Ovary (tissue), 9 donors: ENCODE results near the gene GADD45B. TPM values are rescaled to one million over a fixed set of nuclear protein-coding genes. Genes with fewer than 3 reads are reported as not detected.
A peak's percentile ranks its signal among the peaks of the same experiment; 100 is the strongest.
"Not testable (repeated sequence)": the region's sequence is repeated elsewhere in the genome, so short reads cannot be mapped to it uniquely, and the experiment has no call there.

ENCODE experiments used
- DNase-seq, 5 donors: peaks; one replicate each; pipeline ENCODE4 v3.0.0-alpha.2; 2019 to 2020
- H3K27ac ChIP-seq, 2 donors: fragments of 200-600 bp; one replicate each; pipeline versions ENCODE4 v1.5.1 to v1.8.0; 2019 to 2022
- H3K27me3 ChIP-seq: fragments of 200-600 bp; one replicate; pipeline ENCODE4 v1.8.0; 2022
- H3K36me3 ChIP-seq: fragments of 200-600 bp; sonication (generic); one replicate; pipeline ENCODE4 v1.5.1; 2019
- H3K4me1 ChIP-seq: one replicate; pipeline ENCODE4 v1.8.1; 2013; ENCODE audit warnings: mild to moderate bottlenecking, moderate library complexity; ENCODE audit not compliant: insufficient read depth
- H3K4me3 ChIP-seq: fragments of 200-600 bp; sonication (generic); one replicate; pipeline ENCODE4 v1.5.1; 2017
- H3K9me3 ChIP-seq, 2 donors: fragments of 200-600 bp in 1 of 2; sonication (generic) in 1 of 2; one replicate each; pipeline versions ENCODE4 v1.5.1 to v1.8.1; 2013 to 2019; ENCODE audit warnings: mild to moderate bottlenecking in 1 of 2, moderate library complexity in 1 of 2
- CTCF ChIP-seq, 3 donors: fragments of 450-650 bp in 2 of 3; fragments of 200-600 bp in 1 of 3; IDR thresholded peaks; one replicate each; pipeline versions ENCODE4 v1.5.1 to v1.8.0; 2016 to 2022; ENCODE audit warnings: antibody characterized with exemption in 3 of 3, mild to moderate bottlenecking in 1 of 3
- EP300 ChIP-seq: sonication (generic); formaldehyde crosslinking; IDR thresholded peaks from one replicate; pipeline ENCODE4 v1.6.1; 2017; ENCODE audit warnings: antibody characterized with exemption
- POLR2A ChIP-seq: fragments of 450-650 bp; IDR thresholded peaks from one replicate; pipeline ENCODE4 v1.6.1; 2017; ENCODE audit warnings: antibody characterized with exemption, mild to moderate bottlenecking, moderate library complexity
- WGBS, 3 donors: extraction: QIAGEN DNeasy Blood & Tissue Kit in 1 of 3; methylation state at CpG; one replicate each; pipeline versions ENCODE4 v1.1.5 to v1.1.7; 2013 to 2017; 5-methylcytosine and 5-hydroxymethylcytosine counted together
- intact Hi-C, 4 donors: fragments of 100-400 bp; cut with DNase I; formaldehyde crosslinking; loops; one replicate each; pipeline versions ENCODE4 v1.11.0 to v1.15.1; 2022 to 2023
- polyA plus RNA-seq, 2 donors: library from polyadenylated mRNA; stranded (reverse); fragments of 200-250 nt in 1 of 2; fragments of 350-450 nt in 1 of 2; fragmentation: Illumina TruSeq in 1 of 2; extraction: RNeasy Lipid Tissue Mini Kit (QIAGEN cat#74804) in 1 of 2; gene quantifications; one replicate each; pipeline ENCODE4 v1.2.3, GENCODE V29; 2013 to 2014
- total RNA-seq, 7 donors: library from RNA; depleted of rRNA in 2 of 7; stranded (reverse); fragments of >200 nt in 2 of 7; fragmentation: NEBNext Ultra II Directional in 3 of 7; extraction: Animal tissue kit (Norgen Biotek cat#: 25700) in 3 of 7; gene quantifications; one replicate each; pipeline versions ENCODE4 v1.1.0 to v1.2.4, GENCODE V29; 2016 to 2023
- donor health status: DM: no; HTN: no; CAD: no; lungs with moderate emphysema.
- donor health status: DM: no; HTN: no; CAD: no.
- donor health status: Bipolar disorder and iron deficiency.
- donor health status: DM: yes; HTN: yes; CAD: no.
- donor health status: DM: no; HTN: no; CAD: no.
- donor health status: DM: yes; HTN: yes; CAD: no.

GADD45B gene
- total and polyA plus RNA-seq, 9 donors = 17.8 to 414 (median 73.9) TPM

- no peaks in the 10 kb centered on the region for H3K27me3 ChIP-seq
- intact Hi-C loops = loop anchor here in 2 of 4 donors (5.0 to 10.0 kb wide), 2 partner anchors 52 to 84 kb away; no protein-coding TSS in a partner anchor
- TF ChIP-seq CTCF (IDR thresholded peaks at IDR 0.05) (no peak), POLR2A (no peak), EP300 (no peak)
- no peaks in the 10 kb centered on the region for H3K36me3 ChIP-seq
- 81 to 86% (median 84%) methylated on average over 8 of the region's 8 CpGs for WGBS, 3 donors
- H3K27ac ChIP-seq = no peak overlapping the region
- peaks cover 19% of the 10 kb centered on the region for H3K4me1 ChIP-seq
- H3K9me3 ChIP-seq = no peaks in the 10 kb centered on the region
- H3K4me3 ChIP-seq = no peak overlapping the region
- no peak for DNase-seq
Measured at GRCh38 chr19:2492870-2493269, 16.9 kb downstream of the GADD45B start.

- not testable (repeated sequence) for DNase-seq, H3K4me3 ChIP-seq, H3K36me3 ChIP-seq, H3K27me3 ChIP-seq, H3K9me3 ChIP-seq, H3K27ac ChIP-seq
- intact Hi-C loops = loop anchor here in 2 of 4 donors (5.0 to 10.0 kb wide), 2 partner anchors 51 to 84 kb away; no protein-coding TSS in a partner anchor
- H3K4me1 ChIP-seq = peaks cover 15% of the 10 kb centered on the region
- WGBS, 3 donors = 83 to 86% (median 84%) methylated on average over 14 of the region's 14 CpGs
Measured at GRCh38 chr19:2493448-2493847, 17.5 kb downstream of the GADD45B start.

GRCh38 chr19:2494084-2494446 is 18.1 kb downstream of the GADD45B start:
- TF ChIP-seq POLR2A (no peak), EP300 (no peak), CTCF (IDR thresholded peaks at IDR 0.05) (no peak)
- DNase-seq = no peak
- no peak overlapping the region for H3K27ac ChIP-seq
- no peaks in the 10 kb centered on the region for H3K9me3 ChIP-seq
- H3K27me3 ChIP-seq = no peaks in the 10 kb centered on the region
- peaks cover 11% of the 10 kb centered on the region for H3K4me1 ChIP-seq
- intact Hi-C loops = loop anchor here in 2 of 4 donors (5.0 to 10.0 kb wide), 2 partner anchors 51 to 83 kb away; no protein-coding TSS in a partner anchor
- no peaks in the 10 kb centered on the region for H3K36me3 ChIP-seq
- 17 to 27% (median 20%) methylated on average over 18 to 21 of the region's 21 CpGs for WGBS, 3 donors
- no peak overlapping the region for H3K4me3 ChIP-seq

GRCh38 chr19:2494447-2495129 is 18.7 kb downstream of the GADD45B start:
- Histone ChIP-seq H3K36me3 (no peaks in the 10 kb centered on the region), H3K27me3 (no peaks in the 10 kb centered on the region), H3K27ac (no peak overlapping the region), H3K9me3 (no peaks in the 10 kb centered on the region), H3K4me3 (peak overlapping the region; percentile 51), H3K4me1 (peaks cover 11% of the 10 kb centered on the region)
- WGBS, 3 donors = 1 to 2% (median 1%) methylated on average over 61 to 72 of the region's 72 CpGs
- TF ChIP-seq CTCF (IDR thresholded peaks at IDR 0.05) = no peak
- no peak for TF ChIP-seq EP300
- no peak for TF ChIP-seq POLR2A
- DNase-seq = peak; percentile 65 to 82 (median 76)
- intact Hi-C loops = loop anchor here in 2 of 4 donors (5.0 to 10.0 kb wide), 2 partner anchors 50 to 83 kb away; no protein-coding TSS in a partner anchor

GRCh38 chr19:2495130-2495641 is 19.3 kb downstream of the GADD45B start:
- peak; percentile 59 to 69 (median 68) for DNase-seq
- intact Hi-C loops = loop anchor here in 1 of 4 donors (10.0 kb wide), 1 partner anchor 50 kb away; no protein-coding TSS in a partner anchor
- no peaks in the 10 kb centered on the region for H3K27me3 ChIP-seq
- peaks cover 11% of the 10 kb centered on the region for H3K4me1 ChIP-seq
- WGBS, 3 donors = 1 to 2% (median 1%) methylated on average over 15 to 26 of the region's 26 CpGs
- TF ChIP-seq POLR2A (no peak), CTCF (IDR thresholded peaks at IDR 0.05) (no peak), EP300 (no peak)
- peak overlapping the region in 1 of 2 donors; percentile 68 for H3K27ac ChIP-seq
- H3K4me3 ChIP-seq = peak overlapping the region; percentile 51
- H3K9me3 ChIP-seq = no peaks in the 10 kb centered on the region
- H3K36me3 ChIP-seq = no peaks in the 10 kb centered on the region
